Stimulated activated CD8-positive, alpha-beta memory T cell treated with anti-CD3 and anti-CD28 coated beads, Interleukin-7, amount 100 ng/mL, for 1 hour (primary cell): Measurements from ENCODE around the gene XG.
"Not testable (repeated sequence)": the region's sequence is repeated elsewhere in the genome, so short reads cannot be mapped to it uniquely, and the experiment has no call there.

Experiments
- DNase-seq, 2 donors: peaks; one replicate each; pipeline ENCODE4 v3.0.0-alpha.2; 2020; ENCODE audit warnings: low read depth in 2 of 2

The XG gene, protein sequence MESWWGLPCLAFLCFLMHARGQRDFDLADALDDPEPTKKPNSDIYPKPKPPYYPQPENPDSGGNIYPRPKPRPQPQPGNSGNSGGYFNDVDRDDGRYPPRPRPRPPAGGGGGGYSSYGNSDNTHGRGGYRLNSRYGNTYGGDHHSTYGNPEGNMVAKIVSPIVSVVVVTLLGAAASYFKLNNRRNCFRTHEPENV

DNA sequence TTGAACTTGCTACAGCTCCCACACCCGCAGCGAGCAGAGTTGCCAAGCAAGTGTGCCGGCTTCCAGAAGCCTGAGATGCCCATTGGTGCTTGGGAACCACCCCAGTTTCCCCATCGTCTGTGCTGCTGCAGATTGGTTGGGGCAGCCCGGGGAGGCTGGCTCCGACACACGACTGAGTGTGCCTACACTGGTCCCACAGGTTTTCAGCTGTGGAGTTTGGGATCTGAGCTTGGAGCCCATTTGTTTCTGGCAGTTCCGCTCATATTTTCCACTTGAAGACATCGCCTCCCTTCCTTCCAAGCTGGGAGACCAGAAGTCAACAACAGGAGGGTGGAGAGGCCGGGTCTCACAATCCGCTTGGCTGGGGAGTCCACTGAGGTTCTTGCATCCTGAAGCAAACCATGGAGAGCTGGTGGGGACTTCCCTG lies at the start of gene XG:
TSS of gene XG (plus strand) at position 167 of the 427 bp plus-strand sequence. CDS start at position 402, 235 bp downstream.
- not testable (repeated sequence) for DNase-seq

DNA sequence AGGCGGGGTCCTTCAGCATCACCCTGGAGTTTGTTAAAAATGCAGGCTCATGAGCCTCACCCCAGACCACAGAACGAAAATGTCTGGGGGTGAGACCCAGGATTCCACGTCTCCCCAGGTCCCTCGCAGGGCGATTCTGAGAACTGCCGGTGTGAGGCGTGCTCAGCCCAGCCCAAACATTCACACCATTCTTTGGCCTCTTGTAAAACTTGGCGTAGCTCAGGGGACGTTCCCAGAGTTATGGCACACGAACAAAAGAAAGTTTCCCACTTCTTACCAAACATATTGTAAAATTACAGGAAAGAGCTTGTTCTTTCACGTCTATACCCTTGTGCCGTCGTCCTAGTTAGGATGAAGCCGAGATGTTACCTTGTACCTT lies 47.9 kb upstream of the XG start:
- no peak for DNase-seq

DNA sequence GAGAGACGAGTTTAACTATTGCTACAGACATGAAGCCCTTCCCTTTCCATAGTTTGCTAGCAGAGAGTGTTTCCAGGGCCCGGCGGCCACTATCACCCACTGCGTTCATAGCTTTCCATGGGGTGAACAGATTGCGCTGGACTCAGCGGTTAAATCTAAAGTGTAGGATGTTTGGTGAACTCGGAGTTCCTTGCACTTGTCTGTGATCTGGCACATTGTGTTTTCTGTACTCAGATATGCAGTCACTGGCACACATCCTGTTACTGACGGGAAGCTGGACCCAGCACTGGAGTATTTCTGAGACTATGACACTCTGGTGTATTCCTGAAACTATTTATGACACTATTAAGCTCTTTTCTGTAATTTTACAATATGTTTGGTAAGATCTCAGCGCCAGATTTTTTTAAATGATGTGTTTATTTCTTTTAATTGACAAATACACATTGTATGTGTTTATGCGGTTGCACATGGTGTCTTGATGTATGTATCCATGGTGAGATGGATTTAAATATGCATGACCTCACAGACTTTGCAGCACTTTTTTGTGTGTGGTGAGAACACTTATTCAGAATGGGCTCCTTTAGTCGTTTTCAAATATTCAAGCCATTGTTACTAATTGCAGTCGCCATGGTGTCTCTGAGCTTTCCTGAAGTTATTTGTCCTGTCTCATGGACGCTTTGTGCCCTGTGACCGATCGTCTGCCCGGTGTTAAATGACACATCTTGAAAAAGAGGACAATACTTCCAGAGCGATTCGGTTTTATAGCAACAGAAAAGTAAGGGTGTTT lies 46.6 kb upstream of the XG start:
- no peak for DNase-seq

DNA sequence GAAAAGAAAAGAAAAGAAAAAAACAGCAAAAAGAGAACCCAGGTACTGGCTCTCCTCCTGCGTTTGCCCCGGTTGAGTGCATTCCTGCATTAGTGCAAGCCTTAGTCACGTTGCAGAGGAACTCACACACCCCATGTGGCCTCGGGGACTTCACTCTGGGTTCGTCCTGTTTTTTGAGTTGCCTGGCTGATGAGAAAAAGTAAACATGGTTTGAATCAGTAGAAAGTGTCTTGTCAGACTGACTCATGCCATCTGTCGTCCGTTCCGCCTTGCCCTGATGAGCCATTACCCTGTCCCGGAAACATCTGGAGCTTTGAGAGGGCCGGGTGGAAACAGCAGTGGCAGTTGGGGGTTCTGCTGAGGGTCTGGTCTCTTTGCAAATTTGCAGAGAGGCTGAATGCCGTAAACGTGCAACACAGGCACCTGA lies 44.5 kb upstream of the XG start:
- peak; percentile 25 to 29 for DNase-seq

DNA sequence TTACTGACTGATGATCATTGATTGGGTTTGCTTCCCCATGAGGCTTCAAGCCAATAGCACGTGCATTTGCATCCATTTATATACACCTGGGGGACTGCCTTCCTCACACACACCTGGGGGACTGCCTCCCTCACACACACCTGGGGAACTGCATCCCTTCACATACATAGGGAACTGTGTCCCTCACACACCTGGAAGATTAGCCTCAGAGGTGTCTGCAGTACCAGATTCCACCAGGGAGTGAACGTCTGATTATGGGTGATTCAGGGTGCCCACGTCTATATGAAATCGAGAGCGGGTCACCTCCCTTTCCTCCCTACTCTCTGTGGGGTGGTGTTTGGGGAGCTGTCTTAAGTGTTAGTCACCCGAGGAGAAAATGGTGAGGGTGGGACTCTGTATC lies 43.8 kb upstream of the XG start:
- DNase-seq: no peak

DNA sequence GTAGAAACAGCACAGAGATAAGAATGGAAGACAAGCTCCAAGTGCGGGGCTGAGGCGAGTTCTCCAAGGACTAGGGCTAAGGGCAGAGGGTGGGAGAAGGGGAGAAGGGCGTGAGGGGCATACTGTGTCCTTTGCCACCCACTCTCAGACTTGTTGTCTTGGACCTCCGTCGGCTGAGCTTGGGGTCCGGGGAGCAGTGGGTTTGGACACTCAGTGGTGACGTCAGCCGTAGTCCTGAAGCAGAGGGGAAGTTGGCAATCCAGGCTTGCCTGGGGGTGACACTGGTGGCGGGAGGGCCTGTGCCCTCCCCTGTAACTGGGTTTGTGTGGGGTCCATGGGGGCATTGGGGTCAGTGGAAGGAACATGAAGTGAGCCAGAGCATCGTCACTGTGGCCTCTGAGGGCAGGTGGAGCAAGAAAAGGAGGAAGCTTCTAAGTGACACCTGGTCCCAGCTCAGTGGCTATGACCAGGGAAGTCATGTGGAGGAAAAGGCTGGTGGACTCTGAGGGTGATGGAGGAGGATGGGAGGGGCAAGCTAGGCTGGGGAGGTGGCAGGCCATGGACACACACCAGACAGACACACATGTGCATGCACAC lies 43.1 kb upstream of the XG start:
- DNase-seq: no peak

DNA sequence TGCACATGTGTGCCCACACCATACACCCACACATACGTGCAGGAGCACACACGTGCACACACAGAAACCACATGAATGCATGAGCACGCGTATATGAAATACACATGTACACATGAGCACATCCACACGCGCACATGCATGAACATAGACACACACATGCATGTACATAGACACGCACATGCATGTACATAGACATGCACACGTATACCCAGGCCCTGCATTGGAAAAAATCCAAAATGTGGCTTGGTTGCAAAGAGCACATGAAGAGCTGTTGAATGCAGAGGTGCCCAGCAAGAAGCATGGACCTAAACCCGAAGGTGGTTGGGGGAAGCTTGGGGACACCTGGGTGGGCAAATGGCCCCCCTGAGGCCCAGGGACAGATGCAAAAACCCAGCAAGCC lies 42.3 kb upstream of the XG start:
- DNase-seq: no peak

DNA sequence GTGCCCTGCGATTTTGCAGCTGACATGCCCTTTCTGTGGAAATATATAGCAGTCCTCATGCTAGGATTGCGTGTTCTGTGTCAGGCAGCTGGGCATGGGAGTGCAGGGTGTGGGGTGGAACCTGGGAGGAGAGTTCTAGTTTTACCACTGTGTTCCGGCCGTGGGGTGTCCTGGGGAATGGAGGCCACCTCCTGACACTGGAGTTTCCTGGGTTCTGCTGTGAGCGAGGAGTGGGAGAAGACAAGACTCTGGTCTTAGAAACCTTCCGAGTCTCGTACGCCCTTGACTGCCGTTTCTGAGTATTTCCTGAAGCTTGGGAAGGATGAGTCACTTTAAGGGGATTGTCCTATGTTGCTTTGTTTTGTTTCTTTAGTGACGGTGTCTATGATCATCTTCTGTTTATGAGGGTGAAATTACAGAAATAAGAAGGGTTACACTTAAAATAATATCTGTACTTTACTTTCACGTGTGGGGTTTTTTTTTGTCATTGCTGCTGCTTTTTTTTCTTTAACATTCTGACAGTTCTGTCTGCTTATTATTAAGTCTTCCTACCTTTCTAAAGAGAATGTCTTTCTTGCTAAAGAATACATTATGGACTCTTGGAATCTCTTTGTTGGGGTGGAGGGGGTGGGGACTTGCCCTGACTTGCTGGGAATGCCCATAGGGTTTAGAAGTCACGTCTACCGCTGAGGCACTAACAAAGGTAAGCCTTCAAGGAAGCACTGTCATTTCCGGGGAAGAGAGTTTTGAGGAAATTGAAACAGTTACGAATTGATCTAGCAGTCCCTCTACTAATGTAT lies 41.6 kb upstream of the XG start:
- no peak for DNase-seq

DNA sequence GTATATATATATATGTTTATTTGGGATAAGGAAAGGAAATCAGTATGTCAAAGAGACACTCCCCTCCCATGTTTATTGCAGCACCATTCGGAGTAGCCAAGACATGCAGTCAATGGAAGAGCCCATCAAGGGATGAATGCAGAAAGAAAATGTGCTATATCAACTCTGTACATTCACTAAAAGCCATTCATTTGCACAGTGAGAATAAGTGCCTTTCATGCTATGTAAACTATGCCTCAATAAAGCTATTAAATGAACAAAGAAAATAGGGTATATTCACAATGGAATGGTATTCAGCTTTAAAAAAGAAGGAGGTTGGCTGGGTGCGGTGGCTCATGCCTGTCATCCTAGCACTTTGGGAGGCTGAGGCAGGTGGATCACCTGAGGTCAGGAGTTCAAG lies 40.4 kb upstream of the XG start:
- no peak for DNase-seq

DNA sequence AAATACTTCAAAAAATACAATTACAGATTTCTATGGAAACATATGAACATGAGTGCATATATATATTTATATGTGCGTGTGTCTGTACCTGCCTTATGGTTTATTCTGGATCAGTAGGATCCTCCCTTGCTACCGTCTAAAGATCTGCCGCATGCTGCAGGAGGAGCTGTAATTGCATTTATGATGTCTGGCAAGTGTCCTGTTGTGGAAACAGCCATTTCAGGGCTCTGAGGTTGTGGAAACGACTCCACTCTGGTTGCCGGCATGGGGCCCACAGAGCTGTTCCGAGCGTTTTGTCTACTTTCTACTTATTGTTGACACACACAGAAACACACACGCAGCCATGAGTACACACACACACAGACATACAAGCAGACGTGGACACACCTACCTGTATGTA lies 39.4 kb upstream of the XG start:
- no peak for DNase-seq

DNA sequence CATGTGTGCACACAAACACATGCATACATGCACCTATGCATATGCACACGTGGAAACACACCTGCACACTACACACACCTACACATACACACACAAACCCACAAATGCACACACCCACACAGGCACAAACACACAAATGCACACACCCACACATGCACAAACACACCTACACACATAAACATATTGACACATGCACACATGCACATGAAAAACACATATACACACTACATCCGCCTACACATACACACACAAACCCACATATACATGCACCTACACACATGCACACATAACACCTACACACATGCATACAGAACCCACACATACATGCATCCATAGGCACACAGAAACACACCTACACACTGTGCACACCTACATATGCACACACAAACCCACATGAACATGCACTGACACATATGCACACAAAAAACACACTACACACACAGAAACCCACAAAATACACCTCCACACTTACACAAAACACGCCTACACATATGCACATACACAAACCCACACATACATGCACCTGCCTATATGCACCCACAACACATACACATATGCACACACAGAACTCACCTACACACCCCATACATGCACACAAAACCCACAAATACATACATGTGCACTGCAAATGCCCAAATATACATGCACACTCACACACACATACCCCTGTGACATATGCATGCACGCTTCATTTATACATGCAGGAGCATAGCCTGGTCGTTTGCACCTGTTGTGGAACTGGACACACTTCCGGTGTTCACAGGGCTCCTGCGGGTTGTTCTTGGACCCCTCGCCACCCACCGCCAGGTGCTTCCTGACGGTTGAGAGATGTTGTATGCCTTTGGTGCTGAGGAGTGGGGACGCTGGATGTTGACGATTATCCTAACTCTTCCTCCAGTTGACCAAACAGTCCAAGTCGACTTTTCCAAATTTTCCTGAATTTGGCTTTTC lies 38.7 kb upstream of the XG start:
- no peak for DNase-seq

DNA sequence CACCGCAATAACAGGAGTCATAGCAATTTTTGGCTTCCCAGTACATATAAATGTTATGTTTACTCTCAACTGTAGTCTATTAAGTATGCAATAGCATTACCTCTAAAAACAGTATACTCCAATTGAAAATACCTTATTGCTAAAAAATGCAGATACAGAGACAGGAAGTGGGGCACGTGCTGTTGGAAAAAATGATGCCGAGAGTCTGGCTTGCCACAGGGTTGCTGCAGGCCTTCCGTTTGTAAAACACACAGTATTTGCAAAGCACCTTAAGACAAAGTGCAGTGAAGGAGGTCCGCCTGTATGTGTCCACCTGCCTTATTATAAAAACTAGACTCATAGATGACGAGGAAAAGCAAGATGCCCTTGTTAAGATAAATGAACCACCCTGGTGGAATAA lies 37.3 kb upstream of the XG start:
- no peak for DNase-seq

DNA sequence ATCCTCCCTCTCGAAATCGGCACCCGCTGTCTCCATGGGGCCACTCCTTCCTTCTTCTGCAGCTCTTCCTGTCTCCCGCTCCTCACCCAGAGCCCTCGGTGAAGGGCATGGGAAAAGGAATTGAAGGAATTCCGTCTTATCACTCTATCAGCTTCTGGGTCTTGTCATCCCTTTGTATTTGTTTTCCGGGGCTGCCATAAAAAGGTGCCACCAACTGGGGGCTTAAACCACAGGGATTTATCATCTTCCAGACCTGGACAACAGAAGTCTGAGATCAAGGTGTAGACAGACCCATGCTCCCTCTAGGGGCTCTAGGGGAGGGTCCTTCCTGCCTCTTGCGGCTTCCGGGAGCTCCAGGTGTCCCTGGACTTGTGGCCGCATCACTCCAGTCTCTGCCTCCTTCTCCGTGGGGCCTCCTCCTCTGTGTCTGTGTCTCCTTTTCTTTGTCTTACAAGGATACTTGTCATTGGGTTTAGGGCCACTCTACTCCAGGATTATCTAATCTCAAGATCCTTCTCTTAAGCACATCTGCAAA lies 36.7 kb upstream of the XG start:
- DNase-seq: no peak

DNA sequence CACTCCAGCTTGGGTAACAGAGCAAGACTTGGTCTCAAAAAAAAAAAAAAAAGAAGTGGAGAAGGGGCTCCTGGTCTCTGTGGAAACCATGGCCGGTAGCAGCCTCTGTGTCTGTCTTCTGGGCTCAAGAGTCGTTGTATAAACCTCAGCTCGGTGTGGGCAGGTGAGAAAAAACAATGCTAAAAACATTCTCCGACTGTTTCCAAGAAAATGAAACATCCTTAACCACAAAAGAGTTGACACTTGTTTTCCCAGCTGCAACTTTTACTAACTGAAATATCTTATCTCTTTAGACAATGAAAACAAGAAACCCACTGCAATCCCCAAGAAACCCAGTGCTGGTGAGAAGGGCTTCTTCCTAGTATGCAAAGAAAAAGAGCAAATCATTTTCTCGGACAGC lies 34.5 kb upstream of the XG start:
- DNase-seq: no peak

DNA sequence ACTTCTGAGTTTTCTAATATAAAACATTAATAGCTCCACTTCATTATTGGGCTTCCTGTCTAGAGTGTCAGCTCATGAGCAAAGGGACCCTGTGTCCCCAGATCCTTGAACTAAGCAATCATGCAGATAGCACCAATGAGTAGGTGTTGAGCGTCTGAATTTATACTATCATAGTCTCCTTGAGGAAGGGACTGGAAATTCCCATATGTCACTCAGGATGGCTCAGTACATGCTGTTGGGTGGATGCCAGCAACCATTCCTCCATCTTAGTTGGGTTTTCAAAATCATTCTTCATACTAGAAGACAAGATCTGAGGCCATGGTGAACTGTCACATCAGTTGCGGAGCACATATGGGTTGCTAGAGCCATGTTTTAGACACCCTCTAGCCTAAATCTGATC lies 33.0 kb upstream of the XG start:
- no peak for DNase-seq

DNA sequence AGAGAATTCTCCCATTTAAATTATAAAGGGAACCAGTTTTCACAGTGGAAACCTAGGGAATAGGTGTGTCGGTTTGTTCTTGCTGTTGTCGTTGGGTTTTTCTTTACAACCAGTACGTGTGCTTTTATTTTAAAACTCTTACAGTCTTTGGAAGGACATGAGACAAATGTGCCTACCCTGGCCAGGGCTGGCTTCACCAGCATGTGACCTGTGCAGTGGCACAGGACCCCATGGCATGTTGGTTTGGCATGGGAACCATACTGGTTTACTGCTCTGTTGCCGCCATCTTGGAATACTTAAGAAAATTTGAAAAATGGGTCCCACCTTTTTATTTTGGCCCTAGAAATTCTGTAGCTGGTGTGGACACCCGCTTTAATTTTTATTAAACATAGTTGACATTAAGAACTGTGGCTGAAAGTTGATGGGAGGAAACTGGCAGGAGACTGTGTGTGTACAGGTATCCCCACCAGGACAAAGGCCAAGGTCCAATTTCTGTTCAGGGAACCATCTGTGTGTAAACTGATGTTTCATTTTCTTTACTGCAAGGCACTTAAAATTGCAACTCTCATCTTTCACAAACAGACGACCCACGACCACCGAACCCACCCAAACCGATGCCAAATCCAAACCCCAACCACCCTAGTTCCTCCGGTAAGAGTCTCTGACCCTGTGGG lies 31.9 kb upstream of the XG start:
- no peak for DNase-seq

DNA sequence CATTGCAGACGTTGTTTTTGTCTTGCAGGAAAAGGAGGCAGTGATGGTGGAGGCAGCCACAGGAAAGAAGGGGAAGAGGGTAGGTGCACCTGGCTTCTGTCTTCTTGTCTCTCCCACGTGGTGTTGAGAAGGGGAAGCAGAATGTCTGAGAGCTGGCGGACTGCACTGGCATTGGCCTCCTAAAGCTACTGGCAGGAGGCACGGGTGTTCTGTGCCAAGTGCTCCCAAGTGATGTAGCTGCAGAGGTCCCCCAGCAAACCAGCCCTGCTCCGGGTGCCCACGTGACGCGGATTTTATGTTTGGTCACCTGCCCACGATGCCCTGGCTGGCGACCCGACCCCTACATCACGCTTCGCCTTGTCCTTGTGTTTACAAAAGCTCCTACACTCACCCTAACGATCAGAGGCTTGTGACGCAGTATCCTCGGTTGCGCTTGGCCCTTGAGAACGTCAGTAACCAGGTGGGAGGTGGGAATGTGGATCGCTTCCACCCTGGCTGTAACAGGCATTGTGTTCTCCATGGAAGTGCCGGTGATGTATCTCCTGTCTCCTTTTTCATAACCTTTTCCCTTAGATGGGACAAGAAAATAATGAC lies 28.5 kb upstream of the XG start:
- DNase-seq: no peak

DNA sequence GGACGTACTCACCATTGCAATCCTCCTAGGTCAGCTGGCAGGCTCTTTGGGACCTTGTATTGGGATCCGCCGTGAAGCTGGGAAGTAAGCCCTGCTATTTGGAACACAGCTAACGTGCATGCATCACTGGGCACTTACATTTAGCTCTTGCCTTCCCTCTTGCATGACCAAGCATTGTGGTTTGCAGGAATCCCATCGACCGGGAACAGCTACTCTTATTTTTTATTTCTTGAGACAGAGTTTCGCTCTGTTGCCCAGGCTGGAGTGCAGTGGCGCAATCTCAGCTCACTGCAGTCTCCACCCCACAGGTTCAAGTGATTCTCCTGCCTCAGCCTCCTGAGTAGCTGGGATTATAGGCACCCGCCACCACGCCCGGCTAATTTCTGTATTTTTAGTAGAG lies 24.6 kb upstream of the XG start:
- not testable (repeated sequence) for DNase-seq

DNA sequence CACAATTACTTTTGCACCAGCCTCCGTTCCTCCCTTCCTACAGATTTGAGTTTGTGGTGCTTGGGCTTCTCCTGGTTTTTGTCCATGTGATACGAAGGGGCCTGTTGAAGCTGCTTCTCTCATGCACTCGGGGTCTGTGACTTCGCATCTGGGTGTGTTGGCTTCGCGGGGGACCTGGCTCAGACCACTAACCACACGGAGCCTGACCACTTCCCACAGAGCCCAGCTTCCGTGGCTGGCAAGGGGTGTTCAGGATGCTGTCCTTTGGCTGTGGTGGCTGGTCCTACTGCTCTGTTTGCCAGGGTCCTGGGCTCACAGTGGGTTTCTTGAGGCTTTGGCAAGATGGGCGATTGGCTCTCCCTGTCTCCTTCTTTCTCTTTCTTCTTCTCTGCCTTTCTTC lies 19.8 kb upstream of the XG start:
- DNase-seq: no peak

DNA sequence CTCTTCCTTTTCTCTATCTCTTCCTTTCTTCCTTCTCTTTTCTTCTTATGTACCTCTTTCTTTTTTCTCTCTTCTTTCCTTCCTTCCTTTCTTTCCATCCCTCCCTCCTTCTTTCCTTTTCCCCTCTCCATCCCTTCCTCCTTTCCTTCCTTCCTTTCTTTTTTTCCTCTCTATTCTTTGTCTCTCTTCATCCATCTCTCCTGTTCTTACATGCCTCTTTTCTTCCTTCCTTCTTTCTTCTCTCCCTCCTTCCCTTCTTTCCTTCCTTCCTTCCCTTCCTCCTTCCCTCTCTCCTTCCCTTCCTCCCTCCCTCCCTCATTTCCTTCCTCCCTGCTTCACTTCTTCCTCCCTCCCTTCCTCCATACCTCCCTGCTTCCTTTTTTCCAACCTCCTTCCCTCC lies 19.2 kb upstream of the XG start:
- no peak for DNase-seq
